ENCODE results near the gene MED1. TPM values are rescaled to one million over a fixed set of nuclear protein-coding genes. Genes with fewer than 3 reads are reported as not detected.
"Not testable (repeated sequence)": the region's sequence is repeated elsewhere in the genome, so short reads cannot be mapped to it uniquely, and the experiment has no call there.

MED1 gene
- total RNA-seq, 2 donors from 2014 or later, result 37.8 to 41.3 TPM

GRCh38 chr17:39462631-39463375 lies 11.7 kb upstream of the MED1 start:
- DNase-seq (no peak), ATAC-seq (no peak)
- Mint-ChIP-seq H3K27me3 (no peaks in the 10 kb centered on the region), H3K4me1 (peaks cover 36% of the 10 kb centered on the region), H3K27ac (peak overlapping the region; percentile 99), H3K36me3 (ENCODE audit: low read depth) (peaks cover 3% of the 10 kb centered on the region), H3K4me3 (peak overlapping the region; percentile 99)
- no peaks in the 10 kb centered on the region for H3K9me3 ChIP-seq (ENCODE audit: control insufficient read depth, low read length, poor library complexity, severe bottlenecking)

- Mint-ChIP-seq H3K27ac (peak overlapping the region; percentile 99), H3K27me3 (no peaks in the 10 kb centered on the region), H3K4me1 (peaks cover 32% of the 10 kb centered on the region), H3K4me3 (peak overlapping the region; percentile 99), H3K36me3 (ENCODE audit: low read depth) (peaks cover 3% of the 10 kb centered on the region)
- ATAC-seq (peak; percentile 17), DNase-seq (no peak)
- H3K9me3 ChIP-seq (ENCODE audit: control insufficient read depth, low read length, poor library complexity, severe bottlenecking), result no peaks in the 10 kb centered on the region
Observed at GRCh38 chr17:39461926-39462569, 11.0 kb upstream of the MED1 start.

GRCh38 chr17:39461113-39461925 lies 10.3 kb upstream of the MED1 start, which contains the start of gene CDK12:
Gene CDK12, plus strand, starts transcription at chr17:39461486. Its CDS starts 586 bp downstream, at chr17:39462072.
- H3K36me3 Mint-ChIP-seq (ENCODE audit: low read depth), result peaks cover 3% of the 10 kb centered on the region
- peak within 1 kb of the TSS; percentile 99 for H3K27ac Mint-ChIP-seq
- H3K4me3 Mint-ChIP-seq, result peak within 1 kb of the TSS; percentile 99
- peak; percentile 84 for ATAC-seq
- peak; percentile 76 to 88 (median 87) for DNase-seq
- no peaks in the 10 kb centered on the region for H3K9me3 ChIP-seq (ENCODE audit: control insufficient read depth, low read length, poor library complexity, severe bottlenecking)
- H3K27me3 Mint-ChIP-seq, result no peaks in the 10 kb centered on the region
- peaks cover 32% of the 10 kb centered on the region for H3K4me1 Mint-ChIP-seq

GRCh38 chr17:39455919-39456318 lies 4.9 kb upstream of the MED1 start:
- ATAC-seq (no peak), DNase-seq (no peak)
- Mint-ChIP-seq H3K27ac (no peak overlapping the region), H3K4me1 (peaks cover 4% of the 10 kb centered on the region), H3K4me3 (no peak overlapping the region), H3K27me3 (no peaks in the 10 kb centered on the region), H3K36me3 (ENCODE audit: low read depth) (no peaks in the 10 kb centered on the region)
- H3K9me3 ChIP-seq (ENCODE audit: control insufficient read depth, low read length, poor library complexity, severe bottlenecking), result no peaks in the 10 kb centered on the region

GRCh38 chr17:39450051-39450450 lies 1.0 kb downstream of the MED1 start:
- peaks cover 14% of the 10 kb centered on the region for H3K4me1 Mint-ChIP-seq

GRCh38 chr17:39447561-39447960 lies 3.5 kb downstream of the MED1 start:
- H3K27me3 Mint-ChIP-seq, result no peaks in the 10 kb centered on the region
- peaks cover 19% of the 10 kb centered on the region for H3K4me1 Mint-ChIP-seq

More at GRCh38 chr17:39450051-39450450, 1.0 kb downstream of the MED1 start:
- DNase-seq, result no peak
- Mint-ChIP-seq H3K4me3 (peak overlapping the region; percentile 94), H3K27ac (peak overlapping the region; percentile 97), H3K36me3 (ENCODE audit: low read depth) (no peaks in the 10 kb centered on the region), H3K27me3 (no peaks in the 10 kb centered on the region)
- ATAC-seq, result no peak
- H3K9me3 ChIP-seq (ENCODE audit: control insufficient read depth, low read length, poor library complexity, severe bottlenecking), result no peaks in the 10 kb centered on the region

GRCh38 chr17:39443326-39443725 lies 7.7 kb downstream of the MED1 start:
- Mint-ChIP-seq H3K27ac (peak overlapping the region; percentile 14), H3K36me3 (ENCODE audit: low read depth) (peaks cover 8% of the 10 kb centered on the region), H3K4me1 (peaks cover 8% of the 10 kb centered on the region), H3K27me3 (no peaks in the 10 kb centered on the region), H3K4me3 (no peak overlapping the region)
- no peak for ATAC-seq
- DNase-seq, result no peak
- no peaks in the 10 kb centered on the region for H3K9me3 ChIP-seq (ENCODE audit: control insufficient read depth, low read length, poor library complexity, severe bottlenecking)

More at GRCh38 chr17:39447561-39447960, 3.5 kb downstream of the MED1 start:
- ATAC-seq (no peak), DNase-seq (no peak)
- Mint-ChIP-seq H3K27ac (peak overlapping the region; percentile 72), H3K36me3 (ENCODE audit: low read depth) (no peaks in the 10 kb centered on the region), H3K4me3 (no peak overlapping the region)
- H3K9me3 ChIP-seq (ENCODE audit: control insufficient read depth, low read length, poor library complexity, severe bottlenecking), result no peaks in the 10 kb centered on the region

- not testable (repeated sequence) for ATAC-seq; H3K4me3 Mint-ChIP-seq; H3K27me3 Mint-ChIP-seq; H3K4me1 Mint-ChIP-seq; DNase-seq; H3K27ac Mint-ChIP-seq; H3K9me3 ChIP-seq (ENCODE audit: control insufficient read depth, low read length, poor library complexity, severe bottlenecking); H3K36me3 Mint-ChIP-seq (ENCODE audit: low read depth)
Observed at GRCh38 chr17:39439868-39440267, 11.2 kb downstream of the MED1 start.

- H3K9me3 ChIP-seq (ENCODE audit: control insufficient read depth, low read length, poor library complexity, severe bottlenecking), result no peaks in the 10 kb centered on the region
- no peaks in the 10 kb centered on the region for H3K4me1 Mint-ChIP-seq
- no peak overlapping the region for H3K27ac Mint-ChIP-seq
- H3K4me3 Mint-ChIP-seq, result no peak overlapping the region
- no peak for ATAC-seq
- H3K27me3 Mint-ChIP-seq, result no peaks in the 10 kb centered on the region
- no peak for DNase-seq
- H3K36me3 Mint-ChIP-seq (ENCODE audit: low read depth), result peaks cover 4% of the 10 kb centered on the region
Observed at GRCh38 chr17:39429600-39429999, 21.5 kb downstream of the MED1 start.

- DNase-seq (no peak), ATAC-seq (no peak)
- H3K27me3 Mint-ChIP-seq, result no peaks in the 10 kb centered on the region
- H3K27ac Mint-ChIP-seq, result no peak overlapping the region
- no peak overlapping the region for H3K4me3 Mint-ChIP-seq
- no peaks in the 10 kb centered on the region for H3K9me3 ChIP-seq (ENCODE audit: control insufficient read depth, low read length, poor library complexity, severe bottlenecking)
- no peaks in the 10 kb centered on the region for H3K4me1 Mint-ChIP-seq
- peaks cover 8% of the 10 kb centered on the region for H3K36me3 Mint-ChIP-seq (ENCODE audit: low read depth)
Observed at GRCh38 chr17:39416141-39416540, 34.9 kb downstream of the MED1 start.

GRCh38 chr17:39410279-39410678 lies 40.8 kb downstream of the MED1 start:
- Mint-ChIP-seq H3K27ac (no peak overlapping the region), H3K27me3 (no peaks in the 10 kb centered on the region), H3K4me3 (no peak overlapping the region), H3K4me1 (peaks cover 18% of the 10 kb centered on the region), H3K36me3 (ENCODE audit: low read depth) (peaks cover 6% of the 10 kb centered on the region)
- no peaks in the 10 kb centered on the region for H3K9me3 ChIP-seq (ENCODE audit: control insufficient read depth, low read length, poor library complexity, severe bottlenecking)
- no peak for ATAC-seq
- no peak for DNase-seq

- H3K4me1 Mint-ChIP-seq, result peaks cover 18% of the 10 kb centered on the region
- H3K9me3 ChIP-seq (ENCODE audit: control insufficient read depth, low read length, poor library complexity, severe bottlenecking), result no peaks in the 10 kb centered on the region
- DNase-seq, result no peak
- peaks cover 3% of the 10 kb centered on the region for H3K36me3 Mint-ChIP-seq (ENCODE audit: low read depth)
- ATAC-seq, result no peak
- no peak overlapping the region for H3K4me3 Mint-ChIP-seq
- H3K27ac Mint-ChIP-seq, result peak overlapping the region; percentile 53
- no peaks in the 10 kb centered on the region for H3K27me3 Mint-ChIP-seq
Observed at GRCh38 chr17:39408360-39408759, 42.7 kb downstream of the MED1 start.

GRCh38 chr17:39406951-39407350 lies 44.1 kb downstream of the MED1 start:
- no peaks in the 10 kb centered on the region for H3K9me3 ChIP-seq (ENCODE audit: control insufficient read depth, low read length, poor library complexity, severe bottlenecking)
- Mint-ChIP-seq H3K27me3 (no peaks in the 10 kb centered on the region), H3K4me3 (no peak overlapping the region), H3K36me3 (ENCODE audit: low read depth) (peaks cover 3% of the 10 kb centered on the region), H3K27ac (no peak overlapping the region), H3K4me1 (peaks cover 21% of the 10 kb centered on the region)
- no peak for ATAC-seq
- DNase-seq, result no peak
